GM11168 (cell line): Measurements from ENCODE around the gene C22orf31.
"Not testable (repeated sequence)": the region's sequence is repeated elsewhere in the genome, so short reads cannot be mapped to it uniquely, and the experiment has no call there.

Experiments
- in situ Hi-C: fragments of 300-500 bp; cut with MboI; formaldehyde crosslinking; loops from one replicate; pipeline ENCODE4 v1.12.0; 2022; ENCODE audit warnings: low sequenced_read_pairs; ENCODE audit not compliant: unreplicated experiment

The C22orf31 gene

DNA sequence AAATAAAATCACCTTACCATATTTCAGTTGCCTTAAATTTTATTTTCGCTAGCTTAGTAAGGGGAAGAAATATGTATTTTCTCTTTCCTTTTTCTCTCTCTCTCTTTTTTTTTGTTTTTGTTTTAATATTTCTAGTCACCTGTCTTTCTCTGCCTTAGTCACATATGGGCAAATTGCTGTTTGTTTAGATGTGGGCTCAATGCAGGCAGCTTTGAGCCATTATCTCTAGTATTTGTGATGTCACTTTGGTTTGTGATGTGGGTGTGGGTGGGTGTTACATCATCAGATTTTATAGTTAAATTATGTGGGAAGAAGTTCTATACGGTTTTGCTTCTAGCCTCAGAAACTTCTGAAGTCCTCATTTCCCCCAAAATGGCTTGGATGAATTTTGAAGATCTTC is at the start of gene C22orf31:
TSS of gene C22orf31 (minus strand) at position 59 of the 400 bp plus-strand sequence. CDS start at position 20, 39 bp downstream.
- in situ Hi-C loops = no loop called here

DNA sequence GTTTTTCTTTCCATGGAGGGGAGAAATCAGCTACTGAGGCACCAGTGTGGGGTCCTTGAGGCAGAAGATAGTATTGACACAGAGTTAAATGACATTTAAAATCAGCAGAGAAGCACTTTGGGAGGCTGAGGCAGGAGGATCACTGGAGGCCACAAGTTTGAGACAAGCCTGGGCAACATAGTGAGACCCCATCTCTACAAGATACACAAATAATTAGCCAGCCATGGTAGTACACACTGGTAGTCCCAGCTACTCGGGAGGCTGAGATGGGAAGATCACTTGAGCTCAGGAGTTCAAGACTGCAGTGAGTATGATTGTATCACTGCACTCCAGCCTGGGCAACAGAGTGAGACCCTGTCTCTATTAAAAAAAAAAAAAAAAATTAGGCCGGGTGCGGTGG is 49.3 kb upstream of the C22orf31 start:
- in situ Hi-C loops = no loop called here

DNA sequence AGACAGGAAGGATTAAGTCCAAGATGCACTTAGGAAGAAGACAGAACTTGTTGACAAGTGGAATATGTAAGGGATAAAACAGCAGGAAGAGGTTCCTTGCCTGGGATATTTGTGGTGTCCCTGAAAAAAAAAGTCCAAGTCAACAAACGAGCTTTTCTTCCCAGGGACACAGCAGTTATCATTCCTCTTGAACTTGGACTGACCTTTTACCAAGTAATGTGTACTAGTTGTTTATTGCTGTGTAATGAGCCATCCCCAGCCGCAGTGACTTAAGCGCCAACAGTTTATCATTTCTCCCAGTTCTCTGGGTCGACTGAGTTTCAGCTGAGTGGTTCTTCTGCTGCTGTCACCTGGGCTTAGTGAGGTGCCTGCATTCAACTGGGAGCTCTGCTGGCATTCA is 48.2 kb upstream of the C22orf31 start:
- in situ Hi-C loops = no loop called here

DNA sequence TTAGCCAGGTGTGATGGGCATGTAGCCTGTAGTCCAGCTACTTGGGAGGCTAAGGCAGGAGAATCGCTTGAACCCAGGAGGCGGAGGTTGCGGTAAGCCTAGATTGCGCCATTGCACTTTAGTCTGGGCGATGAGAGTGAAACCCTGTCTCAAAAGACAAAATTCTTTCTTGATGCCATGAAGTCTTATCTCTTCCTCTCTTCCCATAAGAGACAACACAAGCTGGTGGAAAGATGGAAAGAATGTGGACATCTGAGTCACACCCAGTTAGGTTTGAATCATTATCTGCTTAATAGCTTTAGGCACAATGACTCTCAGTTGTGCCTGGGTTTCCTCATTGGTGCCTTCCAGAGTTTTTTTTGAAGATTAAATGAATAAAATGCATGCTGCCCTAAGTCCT is 46.5 kb upstream of the C22orf31 start:
- in situ Hi-C loops = no loop called here

DNA sequence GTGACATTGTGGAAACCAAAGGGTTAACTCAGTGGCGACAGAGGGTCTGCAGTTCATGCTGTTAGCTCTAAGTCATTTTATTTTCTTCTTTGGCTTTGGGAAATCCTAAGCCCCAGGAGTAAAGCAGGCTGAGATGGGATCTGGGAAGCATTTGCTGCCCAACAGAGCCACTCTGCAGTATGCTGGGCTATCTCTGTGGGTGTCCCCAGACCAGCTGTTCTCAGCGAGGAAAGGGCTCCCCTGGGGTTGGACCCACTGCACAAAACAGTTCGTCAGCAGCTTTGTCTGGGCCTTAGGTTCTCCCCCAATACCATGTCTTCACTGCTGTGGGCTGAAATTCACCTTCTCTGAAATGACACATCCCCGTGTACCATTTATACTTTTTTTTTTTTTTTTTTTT is 45.2 kb upstream of the C22orf31 start:
- in situ Hi-C loops = no loop called here

DNA sequence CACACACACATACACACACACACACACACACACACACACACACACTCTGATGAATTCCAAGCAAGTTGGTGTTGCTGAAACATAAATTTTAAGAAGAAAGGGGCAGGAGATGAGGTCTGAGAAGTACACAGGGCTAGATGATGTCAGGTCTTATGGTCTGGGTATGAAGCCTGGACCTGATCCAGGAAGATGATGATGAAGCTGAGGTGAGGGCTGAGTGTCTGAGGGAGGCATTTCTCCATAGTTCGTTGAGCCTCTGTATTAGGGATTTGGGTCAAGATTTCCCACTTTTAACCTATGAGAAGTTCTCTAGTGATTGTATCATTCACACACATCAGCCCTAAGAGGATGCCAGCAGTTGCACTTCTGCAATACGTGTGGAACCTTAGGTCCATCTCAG is 43.8 kb upstream of the C22orf31 start:
- in situ Hi-C loops = no loop called here

DNA sequence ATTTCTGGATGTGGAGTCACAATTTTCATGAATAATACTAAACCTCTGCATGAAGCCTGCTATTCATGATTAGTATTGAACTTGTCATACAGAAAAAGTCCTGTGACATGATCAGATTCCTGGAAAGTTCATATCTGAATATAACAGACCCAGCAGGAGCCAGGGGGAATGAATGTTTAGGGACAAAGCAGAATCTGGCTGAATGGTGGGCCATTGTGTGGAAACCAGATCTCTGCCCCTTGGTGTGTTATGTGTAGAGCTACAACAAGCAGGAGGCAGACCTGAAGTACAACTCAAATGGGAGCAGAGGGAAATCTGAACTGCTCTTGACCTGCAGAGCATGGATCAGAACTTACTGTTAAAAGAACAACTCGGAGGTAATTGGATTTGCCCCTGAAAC is 41.5 kb upstream of the C22orf31 start:
- in situ Hi-C loops = no loop called here

DNA sequence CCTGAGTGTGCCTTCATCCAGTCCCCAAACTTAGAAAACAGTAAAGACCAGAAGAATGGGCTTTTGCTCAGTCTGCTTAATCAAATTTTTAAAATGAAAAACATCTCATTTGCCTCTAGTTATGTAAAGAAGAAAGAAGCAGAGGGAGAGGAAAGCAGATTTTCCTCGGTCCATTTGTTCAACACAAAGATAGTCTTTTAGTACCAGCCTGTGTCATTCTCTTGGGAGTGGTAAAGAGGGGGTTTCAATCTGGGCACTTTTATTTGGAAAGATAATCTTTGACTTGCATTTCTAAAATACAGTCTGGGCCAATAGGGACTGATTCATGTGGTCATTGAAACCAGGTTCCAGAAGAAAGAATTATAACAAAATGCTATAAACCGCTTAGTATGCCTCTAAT is 40.7 kb upstream of the C22orf31 start:
- in situ Hi-C loops = no loop called here

DNA sequence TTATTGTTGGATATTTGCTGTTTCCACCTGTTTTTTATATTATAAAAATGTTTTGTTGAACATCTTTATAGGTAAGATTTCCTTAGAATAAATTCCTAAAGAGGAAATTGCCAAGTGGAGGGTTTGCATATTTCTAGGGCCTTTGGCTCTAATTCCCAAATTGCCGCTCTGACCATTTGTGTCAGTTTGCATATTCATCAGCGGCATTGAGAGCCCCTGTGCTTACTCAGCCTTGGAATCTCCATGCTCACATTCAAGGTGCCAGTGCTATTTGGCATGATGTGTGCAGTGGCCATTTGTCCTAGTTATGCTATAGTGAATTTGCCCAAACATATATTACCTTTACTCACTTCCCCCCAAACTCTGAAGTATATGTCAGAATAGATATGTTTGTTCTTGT is 36.7 kb upstream of the C22orf31 start:
- in situ Hi-C loops = no loop called here

DNA sequence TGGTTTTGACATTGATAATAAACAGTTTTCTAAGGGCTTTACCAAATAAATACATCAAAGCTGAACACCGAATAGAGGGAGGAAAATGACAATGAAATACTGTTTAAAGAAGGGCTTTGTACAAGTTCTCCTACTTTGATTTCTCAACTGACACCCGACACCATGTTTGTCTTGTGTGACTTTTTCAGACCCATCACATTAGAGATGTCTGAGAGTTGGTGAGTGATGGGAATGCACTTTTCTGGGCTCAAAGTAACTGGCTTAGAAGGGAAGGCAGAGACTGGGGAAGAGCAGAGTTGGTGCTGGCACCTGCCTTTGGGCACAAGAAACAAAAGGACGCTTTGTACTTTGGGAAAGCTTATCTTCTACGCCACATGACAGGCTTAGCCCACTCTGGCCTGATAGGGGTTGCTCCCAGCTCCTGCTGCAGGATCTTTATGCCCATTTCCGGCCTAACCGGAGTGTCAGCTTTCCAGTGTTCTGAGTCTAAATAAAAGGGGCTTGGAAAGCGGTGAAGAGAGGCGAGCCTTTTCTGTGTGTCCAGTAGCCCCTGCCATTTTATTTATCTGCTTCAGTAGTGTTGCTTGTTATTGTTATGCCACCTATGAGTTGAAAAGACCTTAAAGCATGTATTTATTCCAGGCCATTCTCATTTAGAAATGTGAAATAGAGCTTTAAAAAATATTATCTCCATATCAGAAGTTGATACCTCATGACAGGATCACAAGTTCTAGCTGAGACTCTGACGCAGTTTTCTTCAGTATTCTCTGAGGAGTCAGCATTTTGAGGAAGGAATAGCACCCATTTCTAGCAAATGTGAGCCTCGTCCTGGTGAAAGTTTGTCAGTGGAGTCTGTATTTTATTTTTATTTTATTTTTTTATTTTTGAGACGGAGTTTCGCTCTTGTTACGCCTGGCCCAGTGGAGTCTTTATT is 35.4 kb upstream of the C22orf31 start:
- in situ Hi-C loops = no loop called here

DNA sequence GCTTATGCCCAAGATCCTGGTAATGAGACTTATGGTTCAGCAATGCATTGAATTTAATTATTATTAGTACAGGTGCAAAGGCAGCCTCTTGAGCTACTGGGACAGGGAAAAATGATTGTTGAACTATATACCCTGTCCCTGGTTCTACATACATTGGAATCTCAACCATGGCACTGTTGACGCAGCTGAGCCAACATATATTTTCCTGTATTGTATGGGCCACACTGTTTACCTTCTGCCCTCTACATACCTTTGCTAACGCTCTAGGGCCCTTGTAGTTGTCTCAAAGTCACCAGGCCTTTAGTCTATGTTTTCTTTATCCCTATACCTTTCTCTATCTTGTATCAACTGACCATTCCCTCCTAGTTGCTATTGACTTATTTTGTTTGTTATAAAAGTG is 33.8 kb upstream of the C22orf31 start:
- in situ Hi-C loops = no loop called here

DNA sequence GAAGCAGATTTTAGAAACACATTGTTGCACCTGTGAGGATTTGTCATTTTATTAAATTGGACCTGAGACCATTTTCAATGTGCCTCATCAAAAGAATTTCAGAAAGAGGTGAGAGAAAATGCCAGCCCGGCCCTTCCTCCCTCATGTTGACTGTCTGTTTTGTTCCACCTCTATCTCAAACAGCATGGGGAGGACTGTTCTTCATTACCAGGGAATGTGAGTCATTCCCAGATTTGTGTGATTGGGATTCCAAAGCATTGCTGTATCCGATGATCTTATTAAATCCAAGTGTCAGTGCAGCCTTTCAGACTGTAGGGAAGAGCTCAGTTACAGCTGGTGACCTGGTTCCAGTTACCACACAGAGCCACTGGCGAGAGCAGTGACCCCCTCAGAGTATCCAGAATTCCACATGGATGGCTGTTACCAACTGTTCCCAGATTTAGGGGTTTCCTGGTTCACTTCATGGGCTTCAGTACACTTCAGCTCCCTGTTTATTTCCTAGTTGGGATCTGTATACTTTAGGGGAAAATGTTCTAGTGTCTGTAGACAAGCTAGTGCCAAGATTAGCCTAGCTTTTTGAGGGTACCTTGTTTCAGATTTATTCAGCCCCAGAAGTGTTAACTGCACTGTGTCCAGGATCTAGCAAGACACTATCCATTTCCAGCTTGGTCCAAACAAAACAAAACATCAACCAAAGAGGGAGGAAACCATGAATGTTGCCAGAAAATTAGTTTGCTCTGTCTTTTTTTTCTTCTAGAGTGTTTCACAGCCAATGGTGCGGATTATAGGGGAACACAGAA is 32.1 kb upstream of the C22orf31 start:
- in situ Hi-C loops = no loop called here

DNA sequence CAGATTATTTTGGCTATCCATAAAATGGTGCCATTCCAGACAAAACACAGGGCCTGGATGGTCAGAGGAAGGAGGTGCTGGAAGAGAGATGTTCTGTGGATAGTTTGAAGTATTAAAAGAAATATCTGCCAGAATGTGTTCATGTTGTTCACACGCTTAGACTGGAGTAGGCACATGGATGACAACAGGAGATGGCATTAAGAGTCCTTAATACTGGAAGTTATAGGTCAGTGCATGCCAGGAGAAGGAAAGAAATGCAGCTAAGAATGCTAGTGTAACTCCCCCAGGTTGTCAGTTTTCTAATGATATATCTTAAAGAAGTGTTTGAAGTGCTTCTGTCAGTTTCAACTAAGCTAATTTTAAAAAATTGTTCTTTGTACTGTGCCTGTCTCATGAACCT is 31.4 kb upstream of the C22orf31 start:
- in situ Hi-C loops = no loop called here

DNA sequence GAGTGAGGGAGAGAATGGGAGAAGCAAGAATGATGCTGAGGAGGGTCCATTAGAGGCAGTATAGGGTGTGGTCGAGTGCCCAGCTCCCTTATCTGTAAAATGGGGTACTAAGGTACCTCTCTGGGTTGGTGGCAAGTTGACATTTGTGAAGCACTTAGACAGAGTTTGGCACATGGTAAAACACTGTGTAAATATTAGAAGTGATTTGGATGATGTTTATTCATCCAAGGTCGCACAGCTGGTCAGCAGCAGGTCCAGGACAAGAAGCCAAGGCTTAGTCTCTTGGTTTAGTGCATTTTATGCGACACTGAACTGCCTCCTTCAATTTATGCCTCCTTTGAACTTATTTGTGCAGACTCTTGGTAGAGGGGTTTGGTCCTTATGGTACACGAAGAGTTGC is 30.6 kb upstream of the C22orf31 start:
- in situ Hi-C loops = no loop called here

DNA sequence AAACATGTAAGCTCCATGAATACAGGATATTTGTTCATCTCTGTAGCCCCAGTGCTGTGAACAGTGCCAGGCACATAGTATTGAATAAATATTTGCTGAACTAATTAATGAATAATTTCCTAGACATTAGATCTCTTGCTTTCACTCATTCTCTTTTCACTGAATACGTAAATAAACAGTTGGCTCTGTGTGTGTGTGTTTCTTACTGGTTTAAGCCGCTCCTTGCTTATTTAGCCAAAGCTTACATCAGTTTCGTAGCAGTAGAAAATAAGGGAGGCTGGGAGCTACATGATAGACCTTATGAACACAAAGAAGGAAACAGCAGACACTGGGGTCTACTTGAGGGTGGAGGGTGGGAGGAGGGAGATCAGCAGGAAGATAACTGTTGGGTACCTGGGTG is 28.4 kb upstream of the C22orf31 start:
- in situ Hi-C loops = no loop called here

DNA sequence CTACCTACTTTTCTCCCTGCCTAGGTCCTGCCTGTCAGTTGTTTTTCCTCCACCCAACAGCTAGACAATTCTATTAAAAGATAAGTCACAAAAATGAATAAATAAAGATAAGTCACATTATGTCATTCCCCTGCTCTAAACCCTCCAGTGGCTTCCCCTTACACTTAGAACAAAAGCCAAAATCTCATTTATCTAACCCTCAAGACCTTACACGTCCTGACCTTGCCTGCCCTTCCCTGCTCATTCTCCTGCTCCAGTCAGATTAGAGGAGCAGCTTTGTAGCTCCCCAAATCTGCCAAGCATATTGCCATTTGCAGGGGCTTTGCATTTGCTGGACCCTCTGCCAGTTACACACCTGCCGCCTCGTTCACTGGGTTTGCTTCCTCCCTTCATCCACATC is 27.9 kb upstream of the C22orf31 start:
- in situ Hi-C loops = no loop called here

DNA sequence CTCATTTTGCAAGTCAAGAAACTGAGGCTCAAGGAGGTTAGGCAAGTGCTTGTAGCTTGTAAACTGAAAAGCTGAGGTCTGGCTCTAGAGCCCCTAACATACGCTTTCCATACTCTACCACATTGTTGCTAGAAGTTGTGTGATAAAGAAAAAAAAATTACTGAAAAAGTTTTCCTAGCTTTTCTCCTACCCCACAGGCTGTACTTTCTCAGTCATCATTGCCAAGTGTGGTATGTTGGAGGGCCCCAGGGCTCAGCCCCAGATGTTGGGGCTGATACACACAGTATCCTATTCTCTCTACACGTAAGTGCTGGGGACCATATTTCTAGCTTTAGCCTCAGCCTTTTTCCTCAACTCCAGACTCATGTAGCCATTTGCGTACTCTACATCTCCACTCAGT is 27.2 kb upstream of the C22orf31 start:
- in situ Hi-C loops = no loop called here

DNA sequence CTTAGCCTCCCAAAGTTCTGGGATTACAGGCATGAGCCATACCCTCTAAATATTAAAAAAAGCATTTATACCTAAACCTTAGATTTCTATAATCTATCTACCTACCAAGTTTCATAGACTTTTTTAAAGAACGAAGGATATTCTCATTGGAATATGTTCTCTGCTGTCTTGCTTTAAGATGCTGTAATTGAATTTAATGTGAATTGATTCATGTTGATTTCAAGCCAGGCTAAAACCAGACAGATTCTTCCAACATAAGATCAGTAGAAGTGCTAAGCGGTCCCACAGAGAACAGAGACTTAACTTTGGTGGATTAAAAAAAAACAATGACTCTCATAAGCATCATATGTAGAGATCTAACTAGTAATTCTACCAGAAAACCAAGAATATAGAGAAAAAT is 25.4 kb upstream of the C22orf31 start:
- in situ Hi-C loops = no loop called here

DNA sequence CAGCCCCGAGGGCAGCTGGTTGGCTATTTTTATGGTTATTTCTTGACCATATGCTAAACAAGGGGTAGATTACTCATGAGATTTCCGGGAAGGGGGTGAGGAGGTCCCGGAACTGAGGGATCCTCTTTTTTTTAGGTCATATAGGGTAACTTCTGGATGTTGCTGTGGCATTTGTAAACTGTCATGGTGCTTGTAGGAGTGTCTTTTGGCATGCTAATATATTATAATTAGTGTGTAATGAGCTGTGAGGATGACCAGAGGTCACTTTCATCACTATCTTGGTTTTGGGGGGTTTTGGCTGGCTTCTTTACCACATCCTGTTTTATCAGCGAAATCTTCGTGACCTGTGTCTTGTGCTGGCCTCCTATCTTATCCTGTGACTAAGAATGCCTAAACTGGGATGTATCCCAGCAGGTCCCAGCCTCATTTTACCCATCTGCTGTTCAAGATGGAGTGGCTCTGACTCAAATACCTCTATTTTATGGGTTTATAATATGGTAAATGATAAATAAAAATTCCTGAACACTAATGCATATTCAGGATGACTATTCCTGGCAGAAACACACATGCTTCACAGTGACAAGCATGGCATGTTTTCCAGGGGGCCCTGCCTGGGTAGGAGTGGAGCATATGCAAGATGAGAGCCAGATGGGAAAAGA is 22.4 kb upstream of the C22orf31 start:
- in situ Hi-C loops = no loop called here

DNA sequence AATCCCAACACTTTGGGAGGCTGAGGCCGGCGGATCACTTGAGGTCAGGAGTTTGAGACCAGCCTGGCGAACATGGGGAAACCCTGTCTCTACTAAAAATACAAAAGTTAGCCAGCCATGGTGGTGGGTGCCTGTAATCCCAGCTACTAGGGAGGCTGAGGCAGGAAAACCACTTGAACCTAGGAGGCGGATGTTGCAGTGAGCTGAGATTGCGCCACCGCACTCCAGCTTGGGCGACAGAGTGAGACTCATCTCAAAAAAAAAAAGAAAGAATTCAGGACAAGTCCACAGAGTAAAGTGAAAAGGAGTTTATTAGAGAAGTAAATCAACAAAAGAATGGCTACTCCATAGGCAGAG is 21.9 kb upstream of the C22orf31 start:
- in situ Hi-C loops = not testable (repeated sequence)
